RWPE1 (cell line): ENCODE measurements around the gene GATA3.

ENCODE experiments used
- CTCF ChIA-PET: fragments of 350-600 bp; sonication (Branson Sonifier 250); formaldehyde crosslinking; extraction: SDS; loops from one replicate; lab custom pipeline; 2021; lab: Yijun Ruan, JAX
- POLR2A ChIA-PET: fragments of 400-600 bp; formaldehyde crosslinking; extraction: SDS; loops from one replicate; lab custom pipeline; 2020; ENCODE audit warnings: antibody characterized with exemption; ENCODE audit not compliant: low non-redundant PET; lab: Yijun Ruan, JAX
- DNase-seq: peaks from one replicate; pipeline ENCODE4 v3.0.0; 2012; ENCODE audit warnings: low spot score
- H3K27ac ChIP-seq: fragments of 450-650 bp; 2 replicates; pipeline ENCODE4 v1.5.1; 2017
- CTCF ChIP-seq: fragments of 450-650 bp; conservative IDR thresholded peaks from 2 replicates; pipeline ENCODE4 v1.5.1; 2017; ENCODE audit warnings: low read depth, mild to moderate bottlenecking

GATA3 gene

DNA sequence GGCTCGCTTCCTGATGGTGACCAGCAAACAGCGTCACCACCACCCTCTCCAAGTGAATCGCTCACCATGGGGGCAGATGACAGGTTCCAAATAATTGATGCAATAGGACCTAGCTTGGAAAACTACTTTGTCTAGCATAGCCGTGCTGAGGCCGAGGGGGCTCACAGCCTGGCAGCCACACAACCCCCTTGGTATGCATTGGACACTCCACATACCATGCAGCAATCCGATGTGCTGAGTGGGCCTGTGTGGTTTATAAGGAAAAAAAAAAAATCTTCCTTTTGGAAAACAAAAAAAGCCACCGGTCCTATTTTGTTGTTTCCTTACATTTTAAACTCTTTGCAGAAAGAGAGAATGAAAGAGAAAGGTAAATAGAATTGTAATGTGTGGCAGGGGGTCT, 15.1 kb downstream of the GATA3 start:
- ChIA-PET CTCF (no interaction called here), POLR2A (no interaction called here)
- TF ChIP-seq CTCF: no peak
- no peak overlapping the region for H3K27ac ChIP-seq
- no peak for DNase-seq

- CTCF ChIA-PET: no interaction called here
- POLR2A ChIA-PET: no interaction called here
Measured at GRCh38 chr10:8070440-8070839, 16.0 kb downstream of the GATA3 start.

GRCh38 chr10:8071006-8071405, 16.5 kb downstream of the GATA3 start:
- H3K27ac ChIP-seq: no peak overlapping the region
- POLR2A ChIA-PET: no interaction called here
- CTCF ChIA-PET: no interaction called here
- no peak for TF ChIP-seq CTCF
- DNase-seq: no peak

More at GRCh38 chr10:8070440-8070839, 16.0 kb downstream of the GATA3 start:
- TF ChIP-seq CTCF: no peak
- DNase-seq: no peak
- no peak overlapping the region for H3K27ac ChIP-seq

DNA sequence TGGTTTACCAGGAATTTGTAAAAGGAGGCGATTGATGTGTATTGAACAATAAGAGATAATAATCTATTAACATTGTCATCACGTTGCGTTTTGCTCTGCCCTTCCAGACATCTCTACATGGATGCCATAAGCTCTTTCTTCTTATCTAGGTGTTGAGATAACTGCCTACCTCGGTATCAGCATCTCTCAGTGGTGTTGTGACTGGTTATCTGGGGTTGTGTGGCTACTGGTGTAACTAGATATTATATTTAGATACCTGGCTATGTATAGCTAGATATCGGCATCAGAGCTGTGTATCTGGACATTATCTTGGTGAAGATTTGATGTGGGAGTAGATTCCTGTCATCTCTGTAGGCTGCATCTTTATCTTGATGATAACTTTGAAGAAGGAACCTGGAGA, 17.2 kb downstream of the GATA3 start:
- POLR2A ChIA-PET: no interaction called here
- no peak for DNase-seq
- CTCF ChIA-PET: no interaction called here
- no peak overlapping the region for H3K27ac ChIP-seq
- TF ChIP-seq CTCF: no peak

GRCh38 chr10:8072211-8072610, 17.7 kb downstream of the GATA3 start:
- POLR2A ChIA-PET: no interaction called here
- no peak overlapping the region for H3K27ac ChIP-seq
- no peak for TF ChIP-seq CTCF
- CTCF ChIA-PET: interaction anchor here (0.6 kb wide), 1 partner anchor 245 kb away, joined by 10 read pairs; no protein-coding TSS in a partner anchor
- no peak for DNase-seq

GRCh38 chr10:8073691-8074416, 19.4 kb downstream of the GATA3 start:
- no peak for TF ChIP-seq CTCF
- H3K27ac ChIP-seq: no peak overlapping the region
- POLR2A ChIA-PET: no interaction called here
- CTCF ChIA-PET: interaction anchor here (0.6 kb wide), 1 partner anchor 307 kb away, joined by 9 read pairs; no protein-coding TSS in a partner anchor
- no peak for DNase-seq
